WTC11 (cell line): ENCODE measurements around the gene PRR20G. TPM values are rescaled to one million over a fixed set of nuclear protein-coding genes. Genes with fewer than 3 reads are reported as not detected.

Source experiments
- ATAC-seq: fragments of 200-7000 bp; cut with Tn5 transposase; 2 replicates; pipeline ENCODE4 v1.10.0; 2021; ENCODE audit warnings: mild to moderate bottlenecking, moderate library complexity
- CTCF ChIA-PET: fragments of 300-600 bp; sonication (Branson Sonifier 250); formaldehyde crosslinking; loops from one replicate; lab custom pipeline; 2021; ENCODE audit warnings: antibody characterized with exemption; lab: Charles Lee
- POLR2A ChIA-PET: fragments of 350-600 bp; sonication (Branson Sonifier 250); formaldehyde crosslinking; loops from one replicate; lab custom pipeline; 2021; ENCODE audit warnings: antibody characterized with exemption; lab: Charles Lee
- DNase-seq: peaks from one replicate; pipeline ENCODE4 v3.0.0; 2021; ENCODE audit warnings: low spot score
- H3K27ac Mint-ChIP-seq: 2 replicates; pipeline ENCODE4 v1.8.0; 2021; ENCODE audit warnings: mixed read lengths
- H3K27me3 Mint-ChIP-seq: 2 replicates; pipeline ENCODE4 v1.8.0; 2021; ENCODE audit warnings: low read depth, mild to moderate bottlenecking, moderate library complexity, mixed read lengths
- H3K36me3 Mint-ChIP-seq: 2 replicates; pipeline ENCODE4 v1.8.0; 2021; ENCODE audit warnings: mixed read lengths
- H3K4me1 Mint-ChIP-seq: 2 replicates; pipeline ENCODE4 v1.8.0; 2022; ENCODE audit warnings: mixed read lengths
- H3K4me3 Mint-ChIP-seq: 2 replicates; pipeline ENCODE4 v1.8.0; 2021; ENCODE audit warnings: mild to moderate bottlenecking, moderate library complexity, mixed read lengths
- H3K9me3 Mint-ChIP-seq: 2 replicates; pipeline ENCODE4 v1.8.0; 2021; ENCODE audit warnings: mixed read lengths
- AR ChIP-seq: fragments of 250-450 bp; sonication (Bioruptor Pico); IDR thresholded peaks from 2 replicates; pipeline ENCODE4 v1.9.0; 2021; ENCODE audit warnings: mild to moderate bottlenecking
- E2F4 ChIP-seq: sonication (generic); formaldehyde crosslinking; IDR thresholded peaks from 2 replicates; pipeline ENCODE4 v1.8.1; 2022; ENCODE audit warnings: low read depth, mild to moderate bottlenecking, moderate library complexity, missing genetic modification reagents, borderline replicate concordance
- EMX1 ChIP-seq: fragments of 250-450 bp; sonication (Bioruptor Pico); IDR thresholded peaks from 2 replicates; pipeline ENCODE4 v1.8.0; 2021; ENCODE audit warnings: mild to moderate bottlenecking
- GRHL2 ChIP-seq: fragments of 250-450 bp; sonication (Bioruptor Pico); IDR thresholded peaks from 2 replicates; pipeline ENCODE4 v1.8.0; 2022; ENCODE audit warnings: mild to moderate bottlenecking, moderate library complexity; ENCODE audit not compliant: insufficient replicate concordance, severe bottlenecking
- HMGA2 ChIP-seq: fragments of 250-450 bp; sonication (Bioruptor Pico); IDR thresholded peaks from 2 replicates; pipeline ENCODE4 v1.4.0; 2021; ENCODE audit warnings: mild to moderate bottlenecking, moderate library complexity
- NFATC4 ChIP-seq: fragments of 250-450 bp; sonication (Bioruptor Pico); IDR thresholded peaks from 2 replicates; pipeline ENCODE4 v1.9.0; 2021; ENCODE audit warnings: mild to moderate bottlenecking
- PRDM15 ChIP-seq: sonication (generic); formaldehyde crosslinking; IDR thresholded peaks from 2 replicates; pipeline ENCODE4 v1.8.0; 2022; ENCODE audit warnings: missing genetic modification reagents
- SMAD4 ChIP-seq: sonication (generic); formaldehyde crosslinking; IDR thresholded peaks from 2 replicates; pipeline ENCODE4 v1.8.0; 2022; ENCODE audit warnings: mild to moderate bottlenecking, missing genetic modification reagents
- SOX15 ChIP-seq: fragments of 250-450 bp; sonication (Bioruptor Pico); IDR thresholded peaks from 2 replicates; pipeline ENCODE4 v1.9.0; 2021; ENCODE audit warnings: mild to moderate bottlenecking
- SP1 ChIP-seq: sonication (generic); formaldehyde crosslinking; conservative IDR thresholded peaks from 2 replicates; pipeline ENCODE4 v1.8.1; 2022; ENCODE audit warnings: missing genetic modification reagents
- total RNA-seq: library from RNA; stranded (reverse); gene quantifications from 3 replicates; pipeline ENCODE4 v1.2.3, GENCODE V29; 2021

The PRR20G gene
- total RNA-seq, 1 experiment from 2014 or later: not detected

GRCh38 chr3:127255516-127255915 lies 32.3 kb downstream of the PRR20G start:
- Mint-ChIP-seq H3K4me1 (no peaks in the 10 kb centered on the region), H3K9me3 (peaks cover 49% of the 10 kb centered on the region), H3K27me3 (peaks cover 4% of the 10 kb centered on the region; the same call in 1 of the 2 replicates), H3K4me3 (no peak overlapping the region), H3K27ac (no peak overlapping the region), H3K36me3 (peaks cover 23% of the 10 kb centered on the region)
- CTCF ChIA-PET: interaction anchor here (1.1 to 1.3 kb wide), 3 partner anchors 62 to 218 kb away, joined by 3 read pairs; no protein-coding TSS in a partner anchor
- no peak for ATAC-seq
- POLR2A ChIA-PET: no interaction called here
- DNase-seq: no peak
- TF ChIP-seq GRHL2 (CRISPR knock-in tag): no peak
- peak; percentile 45 for TF ChIP-seq PRDM15 (CRISPR knock-in tag)

GRCh38 chr3:127254730-127255129 lies 33.1 kb downstream of the PRR20G start:
- ATAC-seq: no peak
- H3K4me1 Mint-ChIP-seq: no peaks in the 10 kb centered on the region
- no peak overlapping the region for H3K27ac Mint-ChIP-seq
- no peak overlapping the region for H3K4me3 Mint-ChIP-seq
- H3K9me3 Mint-ChIP-seq: peaks cover 57% of the 10 kb centered on the region
- no peak for DNase-seq
- CTCF ChIA-PET: interaction anchor here (0.6 to 1.3 kb wide), 5 partner anchors 10 to 219 kb away, joined by 3 read pairs; no protein-coding TSS in a partner anchor
- TF ChIP-seq NFATC4 (CRISPR knock-in tag): no peak
- no peak for TF ChIP-seq SP1 (CRISPR knock-in tag)
- no peak for TF ChIP-seq E2F4 (CRISPR knock-in tag)
- H3K27me3 Mint-ChIP-seq: peaks cover 4% of the 10 kb centered on the region; the same call in 1 of the 2 replicates
- peaks cover 29% of the 10 kb centered on the region for H3K36me3 Mint-ChIP-seq
- POLR2A ChIA-PET: no interaction called here

- ChIA-PET POLR2A (no interaction called here), CTCF (interaction anchor here (0.6 to 1.3 kb wide), 2 partner anchors 10 to 201 kb away, joined by 3 read pairs; no protein-coding TSS in a partner anchor)
- ATAC-seq (no peak), DNase-seq (no peak)
- peaks cover 4% of the 10 kb centered on the region; the same call in 1 of the 2 replicates for H3K27me3 Mint-ChIP-seq
- peaks cover 63% of the 10 kb centered on the region for H3K9me3 Mint-ChIP-seq
- no peak overlapping the region for H3K4me3 Mint-ChIP-seq
- no peak overlapping the region for H3K27ac Mint-ChIP-seq
- no peaks in the 10 kb centered on the region for H3K4me1 Mint-ChIP-seq
- TF ChIP-seq SMAD4 (CRISPR knock-in tag): no peak
- peak; percentile 48; the same call in 1 of the 2 replicates for TF ChIP-seq HMGA2 (CRISPR knock-in tag)
- peaks cover 32% of the 10 kb centered on the region for H3K36me3 Mint-ChIP-seq
These were observed 33.7 kb downstream of the PRR20G start for GRCh38 chr3:127254033-127254644.

- Mint-ChIP-seq H3K4me1 (no peaks in the 10 kb centered on the region), H3K27ac (no peak overlapping the region), H3K36me3 (peaks cover 37% of the 10 kb centered on the region), H3K27me3 (peaks cover 6% of the 10 kb centered on the region), H3K9me3 (peaks cover 69% of the 10 kb centered on the region), H3K4me3 (no peak overlapping the region)
- ChIA-PET POLR2A (no interaction called here), CTCF (no interaction called here)
- TF ChIP-seq SOX15: no peak
- no peak for TF ChIP-seq AR (CRISPR knock-in tag)
- TF ChIP-seq EMX1 (CRISPR knock-in tag): no peak
- DNase-seq: no peak
- ATAC-seq: no peak
These were observed 34.4 kb downstream of the PRR20G start for GRCh38 chr3:127253491-127253890.
